Uterus (tissue), 2 donors: ENCODE data around the gene OR2A7.
"Not testable (repeated sequence)": the region's sequence is repeated elsewhere in the genome, so short reads cannot be mapped to it uniquely, and the experiment has no call there.

Source experiments
- CTCF ChIP-seq, 4 experiments: fragments of 200-600 bp in 2 of 4; fragments of 450-650 bp in 2 of 4; sonication (generic) in 2 of 4; IDR thresholded peaks; one replicate each; pipeline ENCODE4 v1.5.1; 2016 to 2019; ENCODE audit warnings: antibody characterized with exemption in 4 of 4, mild to moderate bottlenecking in 2 of 4, moderate library complexity in 1 of 4
- POLR2A ChIP-seq, 2 donors: fragments of 450-650 bp; IDR thresholded peaks; one replicate each; pipeline ENCODE4 v1.6.1; 2016; ENCODE audit warnings: antibody characterized with exemption in 2 of 2, mild to moderate bottlenecking in 1 of 2, moderate library complexity in 1 of 2

- not testable (repeated sequence) for TF ChIP-seq CTCF, POLR2A (IDR thresholded peaks at IDR 0.05)
These were observed 47.4 kb downstream of the OR2A7 start for GRCh38 chr7:144217200-144217599.
